MCF 10A (cell line): ENCODE data around the gene ADAMTS4. TPM values are rescaled to one million over a fixed set of nuclear protein-coding genes. Genes with fewer than 3 reads are reported as not detected.
A peak's percentile ranks its signal among the peaks of the same experiment; 100 is the strongest.

Experiments
- BruUV-seq: library from RNA; stranded (reverse); fragments of 400-500 nt; replicated peaks from 2 replicates; lab custom pipeline; 2021; lab: Mats Ljungman, UMichigan
- CTCF ChIA-PET: fragments of 300-600 bp; sonication (Branson Sonifier 250); formaldehyde crosslinking; extraction: SDS; loops from one replicate; lab custom pipeline; 2021; ENCODE audit warnings: antibody characterized with exemption, inconsistent platforms; lab: Yijun Ruan, JAX
- POLR2A ChIA-PET: fragments of 300-600, 350-650 bp; sonication (Branson Sonifier 250); formaldehyde crosslinking; extraction: SDS; loops from one replicate; lab custom pipeline; 2020; ENCODE audit warnings: antibody characterized with exemption, inconsistent platforms; lab: Yijun Ruan, JAX
- DNase-seq: peaks from one replicate; pipeline ENCODE4 v3.0.0-alpha.2; 2018; ENCODE audit not compliant: unreplicated experiment
- H3K27ac Mint-ChIP-seq: one replicate; pipeline ENCODE4 v1.8.0; 2022; ENCODE audit warnings: mild to moderate bottlenecking, low read depth, mixed read lengths; ENCODE audit not compliant: unreplicated experiment
- H3K27me3 Mint-ChIP-seq: one replicate; pipeline ENCODE4 v1.8.0; 2022; ENCODE audit warnings: mixed read lengths; ENCODE audit not compliant: insufficient read depth, unreplicated experiment
- H3K36me3 Mint-ChIP-seq: one replicate; pipeline ENCODE4 v1.8.0; 2022; ENCODE audit warnings: mild to moderate bottlenecking, moderate library complexity, mixed read lengths; ENCODE audit not compliant: insufficient read depth, unreplicated experiment
- H3K4me1 Mint-ChIP-seq: one replicate; pipeline ENCODE4 v1.8.0; 2022; ENCODE audit warnings: mixed read lengths; ENCODE audit not compliant: insufficient read depth, unreplicated experiment
- H3K4me3 Mint-ChIP-seq: one replicate; pipeline ENCODE4 v1.8.0; 2022; ENCODE audit warnings: mild to moderate bottlenecking, moderate library complexity, mixed read lengths; ENCODE audit not compliant: unreplicated experiment
- H3K9me3 Mint-ChIP-seq: one replicate; pipeline ENCODE4 v1.8.0; 2022; ENCODE audit warnings: mixed read lengths; ENCODE audit not compliant: unreplicated experiment
- intact Hi-C: fragments of 100-400 bp; cut with micrococcal nuclease; formaldehyde crosslinking; loops from 2 replicates; pipeline ENCODE4 v1.14.1; 2022
- total RNA-seq: library from RNA; stranded (reverse); gene quantifications from 2 replicates; pipeline ENCODE4 v1.2.3, GENCODE V29; 2022
- TF ChIP-seq, protein P1 (sequence below): fragments of 200-600 bp; IDR thresholded peaks from one replicate; pipeline ENCODE4 v1.8.0; 2022; ENCODE audit warnings: antibody characterized with exemption, mild to moderate bottlenecking; ENCODE audit not compliant: unreplicated experiment

ADAMTS4 gene
- total RNA-seq, 1 experiment from 2014 or later = not detected

DNA sequence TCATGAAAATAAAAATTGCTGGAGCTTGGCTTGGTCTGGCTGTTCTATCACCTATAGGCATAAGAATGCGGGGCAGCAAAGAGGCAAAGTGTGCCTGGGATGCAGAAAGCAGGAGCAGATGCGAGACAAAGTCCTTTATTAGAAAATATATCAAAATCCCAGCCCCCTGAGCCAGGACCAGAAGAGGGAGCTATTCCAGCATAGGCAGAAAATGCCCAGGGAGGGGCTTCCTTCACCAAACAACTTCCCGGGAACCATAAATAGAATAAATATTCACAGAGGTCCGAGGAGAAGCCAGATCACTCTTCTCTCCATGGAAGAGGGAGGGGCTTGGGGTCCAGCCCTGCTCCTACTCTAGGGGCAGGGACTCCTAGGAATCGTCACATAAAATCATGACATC lies 27.7 kb downstream of the ADAMTS4 start:
- intact Hi-C loops = no loop called here
- no peak overlapping the region for H3K4me3 Mint-ChIP-seq
- peaks cover 43% of the 10 kb centered on the region for H3K4me1 Mint-ChIP-seq
- TF ChIP-seq, protein P1, sequence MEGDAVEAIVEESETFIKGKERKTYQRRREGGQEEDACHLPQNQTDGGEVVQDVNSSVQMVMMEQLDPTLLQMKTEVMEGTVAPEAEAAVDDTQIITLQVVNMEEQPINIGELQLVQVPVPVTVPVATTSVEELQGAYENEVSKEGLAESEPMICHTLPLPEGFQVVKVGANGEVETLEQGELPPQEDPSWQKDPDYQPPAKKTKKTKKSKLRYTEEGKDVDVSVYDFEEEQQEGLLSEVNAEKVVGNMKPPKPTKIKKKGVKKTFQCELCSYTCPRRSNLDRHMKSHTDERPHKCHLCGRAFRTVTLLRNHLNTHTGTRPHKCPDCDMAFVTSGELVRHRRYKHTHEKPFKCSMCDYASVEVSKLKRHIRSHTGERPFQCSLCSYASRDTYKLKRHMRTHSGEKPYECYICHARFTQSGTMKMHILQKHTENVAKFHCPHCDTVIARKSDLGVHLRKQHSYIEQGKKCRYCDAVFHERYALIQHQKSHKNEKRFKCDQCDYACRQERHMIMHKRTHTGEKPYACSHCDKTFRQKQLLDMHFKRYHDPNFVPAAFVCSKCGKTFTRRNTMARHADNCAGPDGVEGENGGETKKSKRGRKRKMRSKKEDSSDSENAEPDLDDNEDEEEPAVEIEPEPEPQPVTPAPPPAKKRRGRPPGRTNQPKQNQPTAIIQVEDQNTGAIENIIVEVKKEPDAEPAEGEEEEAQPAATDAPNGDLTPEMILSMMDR = no peak
- DNase-seq = no peak
- no peak overlapping the region for H3K27ac Mint-ChIP-seq
- no TSS peak for BruUV-seq
- H3K9me3 Mint-ChIP-seq = no peaks in the 10 kb centered on the region
- POLR2A ChIA-PET = interaction anchor here (2.6 to 3.3 kb wide), 2 partner anchors 11 to 31 kb away, joined by 8 to 14 read pairs; partner anchors contain the start of gene NDUFS2
- CTCF ChIA-PET = interaction anchor here (0.6 to 3.9 kb wide), 9 partner anchors 9 to 887 kb away, joined by 3 to 25 read pairs (median 6); partner anchors contain the start of gene TOMM40L
- peaks cover 69% of the 10 kb centered on the region for H3K36me3 Mint-ChIP-seq
- H3K27me3 Mint-ChIP-seq = no peaks in the 10 kb centered on the region

DNA sequence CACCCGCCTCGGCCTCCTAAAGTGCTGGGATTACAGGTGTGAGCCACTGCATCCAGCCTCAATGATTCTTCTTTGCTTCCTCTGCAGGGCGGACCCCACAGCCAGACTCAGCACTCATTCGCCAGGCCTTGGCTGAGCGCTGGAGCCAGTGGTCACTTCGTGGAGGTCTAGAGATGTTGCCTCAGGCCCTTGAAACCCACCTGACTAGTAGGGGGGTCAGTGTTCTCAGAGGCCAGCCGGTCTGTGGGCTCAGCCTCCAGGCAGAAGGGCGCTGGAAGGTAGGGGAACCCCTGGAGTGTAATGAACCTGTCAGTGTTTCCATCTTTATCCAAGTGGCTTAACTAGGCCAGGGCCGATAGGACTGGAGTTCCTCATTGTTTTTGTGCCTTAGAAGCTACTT lies 29.9 kb downstream of the ADAMTS4 start:
- DNase-seq = no peak
- Mint-ChIP-seq H3K27me3 (no peaks in the 10 kb centered on the region), H3K27ac (peak overlapping the region; percentile 100), H3K36me3 (peaks cover 77% of the 10 kb centered on the region), H3K4me3 (peak overlapping the region; percentile 98), H3K4me1 (peaks cover 45% of the 10 kb centered on the region), H3K9me3 (no peaks in the 10 kb centered on the region)
- BruUV-seq = no TSS peak
- TF ChIP-seq, protein P1 = no peak
- intact Hi-C loops = no loop called here
- ChIA-PET CTCF (interaction anchor here (0.6 to 4.9 kb wide), 12 partner anchors 8 to 339 kb away, joined by 3 to 33 read pairs (median 3); partner anchors contain the start of genes B4GALT3 and NDUFS2), POLR2A (interaction anchor here (1.3 to 5.5 kb wide), 6 partner anchors 7 to 148 kb away, joined by 3 to 101 read pairs (median 14); partner anchors contain the start of genes B4GALT3, F11R, NIT1 and PFDN2)

DNA sequence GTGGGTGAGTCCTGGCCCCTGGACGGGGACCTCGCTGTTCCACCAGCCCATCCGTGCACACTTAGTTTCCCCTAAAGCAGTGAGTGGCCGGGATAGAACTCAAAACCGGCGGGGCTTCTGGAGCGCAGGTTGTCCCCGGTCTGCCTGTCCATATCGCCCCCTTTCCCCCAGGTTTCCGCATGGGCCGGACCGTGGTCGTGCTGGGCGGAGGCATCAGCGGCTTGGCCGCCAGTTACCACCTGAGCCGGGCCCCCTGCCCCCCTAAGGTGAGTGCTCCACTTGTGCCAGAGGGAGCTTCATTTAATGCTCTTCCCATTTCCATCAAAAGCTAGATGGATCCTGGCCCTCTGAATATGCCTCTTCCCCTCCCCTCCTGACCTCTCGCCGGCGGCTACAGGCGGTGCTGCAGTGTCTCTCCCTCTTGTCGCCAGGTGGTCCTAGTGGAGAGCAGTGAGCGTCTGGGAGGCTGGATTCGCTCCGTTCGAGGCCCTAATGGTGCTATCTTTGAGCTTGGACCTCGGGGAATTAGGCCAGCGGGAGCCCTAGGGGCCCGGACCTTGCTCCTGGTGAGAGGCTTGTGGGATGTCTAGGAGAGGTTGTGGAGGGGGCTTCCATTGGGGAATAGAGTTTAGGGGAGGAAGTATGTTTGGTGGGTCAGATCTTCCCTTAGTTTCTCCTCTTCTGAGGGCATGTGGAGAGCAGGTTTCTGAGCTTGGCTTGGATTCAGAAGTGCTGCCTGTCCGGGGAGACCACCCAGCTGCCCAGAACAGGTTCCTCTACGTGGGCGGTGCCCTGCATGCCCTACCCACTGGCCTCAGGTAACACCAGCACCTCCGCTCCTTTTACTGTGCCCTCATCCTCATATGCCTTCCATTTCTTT lies 31.9 kb downstream of the ADAMTS4 start:
- TSS peak; percentile 37 for BruUV-seq
- DNase-seq = peak; percentile 33
- peaks cover 43% of the 10 kb centered on the region for H3K4me1 Mint-ChIP-seq
- POLR2A ChIA-PET = interaction anchor here (0.6 to 5.5 kb wide), 20 partner anchors 9 to 233 kb away, joined by 3 to 101 read pairs (median 6); partner anchors contain the start of genes B4GALT3, DEDD, F11R and NDUFS2
- TF ChIP-seq, protein P1 = no peak
- CTCF ChIA-PET = interaction anchor here (0.6 to 4.9 kb wide), 28 partner anchors 10 to 1252 kb away, joined by 3 to 56 read pairs (median 4); partner anchors contain the start of genes ADAMTS4, APOA2, B4GALT3 and NDUFS2
- peak overlapping the region; percentile 98 for H3K4me3 Mint-ChIP-seq
- H3K9me3 Mint-ChIP-seq = no peaks in the 10 kb centered on the region
- H3K27me3 Mint-ChIP-seq = no peaks in the 10 kb centered on the region
- H3K36me3 Mint-ChIP-seq = peaks cover 73% of the 10 kb centered on the region
- peak overlapping the region; percentile 100 for H3K27ac Mint-ChIP-seq
- intact Hi-C loops = loop anchor here (1.0 to 2.0 kb wide), 3 partner anchors 10 to 48 kb away; partner anchors contain the start of genes B4GALT3, NDUFS2, NIT1 and PFDN2
